PC-9 (cell line): ENCODE measurements around the gene SREK1IP1.
"Not testable (repeated sequence)": the region's sequence is repeated elsewhere in the genome, so short reads cannot be mapped to it uniquely, and the experiment has no call there.

ENCODE experiments used
- EZH2 ChIP-seq: fragments of 200-600 bp; sonication (generic); IDR thresholded peaks from 2 replicates; pipeline ENCODE4 v1.8.0; 2017; ENCODE audit warnings: antibody characterized with exemption, low read depth
- TF ChIP-seq, protein P1 (sequence below): fragments of 200-600 bp; sonication (generic); conservative IDR thresholded peaks from 2 replicates; pipeline ENCODE4 v1.6.1; 2017; ENCODE audit warnings: mixed run types, antibody characterized with exemption, mild to moderate bottlenecking, moderate library complexity

DNA sequence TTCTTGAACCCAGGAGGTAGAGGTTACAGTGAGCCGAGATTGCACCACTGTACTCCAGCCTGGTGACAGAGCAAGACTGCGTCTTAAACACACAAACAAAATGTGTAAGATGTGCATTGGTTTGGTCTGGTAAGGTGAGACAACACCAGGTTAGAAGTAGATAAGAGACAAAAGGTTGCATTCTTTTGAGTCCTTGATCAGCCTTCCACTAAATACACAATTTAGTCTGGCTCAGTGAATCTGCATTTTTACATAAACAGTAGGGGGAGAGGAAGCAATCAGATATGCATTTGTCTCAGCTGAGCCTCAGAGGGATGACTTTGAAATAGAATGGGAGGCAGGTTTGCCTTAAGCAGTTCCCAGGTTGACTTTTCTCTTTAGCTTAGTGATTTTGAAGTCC is 62.4 kb downstream of the SREK1IP1 start:
- TF ChIP-seq, protein P1, sequence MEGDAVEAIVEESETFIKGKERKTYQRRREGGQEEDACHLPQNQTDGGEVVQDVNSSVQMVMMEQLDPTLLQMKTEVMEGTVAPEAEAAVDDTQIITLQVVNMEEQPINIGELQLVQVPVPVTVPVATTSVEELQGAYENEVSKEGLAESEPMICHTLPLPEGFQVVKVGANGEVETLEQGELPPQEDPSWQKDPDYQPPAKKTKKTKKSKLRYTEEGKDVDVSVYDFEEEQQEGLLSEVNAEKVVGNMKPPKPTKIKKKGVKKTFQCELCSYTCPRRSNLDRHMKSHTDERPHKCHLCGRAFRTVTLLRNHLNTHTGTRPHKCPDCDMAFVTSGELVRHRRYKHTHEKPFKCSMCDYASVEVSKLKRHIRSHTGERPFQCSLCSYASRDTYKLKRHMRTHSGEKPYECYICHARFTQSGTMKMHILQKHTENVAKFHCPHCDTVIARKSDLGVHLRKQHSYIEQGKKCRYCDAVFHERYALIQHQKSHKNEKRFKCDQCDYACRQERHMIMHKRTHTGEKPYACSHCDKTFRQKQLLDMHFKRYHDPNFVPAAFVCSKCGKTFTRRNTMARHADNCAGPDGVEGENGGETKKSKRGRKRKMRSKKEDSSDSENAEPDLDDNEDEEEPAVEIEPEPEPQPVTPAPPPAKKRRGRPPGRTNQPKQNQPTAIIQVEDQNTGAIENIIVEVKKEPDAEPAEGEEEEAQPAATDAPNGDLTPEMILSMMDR: not testable (repeated sequence)
- TF ChIP-seq EZH2: not testable (repeated sequence)
